Measurements from ENCODE around the gene MGAT5.

DNA sequence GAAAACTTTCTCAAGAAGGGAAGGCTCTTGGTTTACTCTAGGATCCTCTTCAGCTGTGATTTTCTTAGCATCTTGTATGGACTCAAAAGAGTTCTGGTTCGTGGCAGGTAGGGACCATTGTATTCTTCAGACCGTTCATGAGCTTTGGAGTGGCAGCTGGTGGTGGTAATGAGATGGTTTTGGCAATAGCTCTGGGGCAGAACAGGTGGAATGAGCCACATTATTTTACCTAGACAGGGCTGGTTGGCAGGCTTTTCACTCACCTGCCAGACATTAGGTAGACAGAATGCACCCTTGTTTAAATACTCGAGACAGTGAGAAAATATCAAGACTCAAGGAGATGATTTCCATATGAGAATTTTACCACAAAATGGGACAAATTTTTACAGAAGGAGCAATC, 26.2 kb upstream of the MGAT5 start:
- TF ChIP-seq ETV6 (CRISPR knock-in tag; IDR thresholded peaks at IDR 0.05) (no peak), NR3C1 (CRISPR knock-in tag; conservative IDR thresholded peaks at IDR 0.05; ENCODE audit: low read depth) (no peak), ZNF263 (CRISPR knock-in tag; IDR thresholded peaks at IDR 0.05; ENCODE audit: low read depth) (no peak), ELF4 (CRISPR knock-in tag; IDR thresholded peaks at IDR 0.05; ENCODE audit: low read depth) (no peak), ZNF423 (CRISPR knock-in tag; IDR thresholded peaks at IDR 0.05) (no peak)
- TF ChIP-seq, protein P1, sequence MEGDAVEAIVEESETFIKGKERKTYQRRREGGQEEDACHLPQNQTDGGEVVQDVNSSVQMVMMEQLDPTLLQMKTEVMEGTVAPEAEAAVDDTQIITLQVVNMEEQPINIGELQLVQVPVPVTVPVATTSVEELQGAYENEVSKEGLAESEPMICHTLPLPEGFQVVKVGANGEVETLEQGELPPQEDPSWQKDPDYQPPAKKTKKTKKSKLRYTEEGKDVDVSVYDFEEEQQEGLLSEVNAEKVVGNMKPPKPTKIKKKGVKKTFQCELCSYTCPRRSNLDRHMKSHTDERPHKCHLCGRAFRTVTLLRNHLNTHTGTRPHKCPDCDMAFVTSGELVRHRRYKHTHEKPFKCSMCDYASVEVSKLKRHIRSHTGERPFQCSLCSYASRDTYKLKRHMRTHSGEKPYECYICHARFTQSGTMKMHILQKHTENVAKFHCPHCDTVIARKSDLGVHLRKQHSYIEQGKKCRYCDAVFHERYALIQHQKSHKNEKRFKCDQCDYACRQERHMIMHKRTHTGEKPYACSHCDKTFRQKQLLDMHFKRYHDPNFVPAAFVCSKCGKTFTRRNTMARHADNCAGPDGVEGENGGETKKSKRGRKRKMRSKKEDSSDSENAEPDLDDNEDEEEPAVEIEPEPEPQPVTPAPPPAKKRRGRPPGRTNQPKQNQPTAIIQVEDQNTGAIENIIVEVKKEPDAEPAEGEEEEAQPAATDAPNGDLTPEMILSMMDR (IDR thresholded peaks at IDR 0.05): no peak
